C4-2B (cell line): Measurements from ENCODE around the gene GPR151.

Source experiments
- CTCF ChIP-seq: fragments of 450-650 bp; conservative IDR thresholded peaks from 2 replicates; pipeline ENCODE4 v1.5.1; 2017; ENCODE audit warnings: mild to moderate bottlenecking
- ZFX ChIP-seq: fragments of 450-650 bp; IDR thresholded peaks from 2 replicates; pipeline ENCODE4 v1.6.1; 2017

- peak; percentile 69 for TF ChIP-seq CTCF
- TF ChIP-seq ZFX = no peak
These were observed 49.3 kb downstream of the GPR151 start for GRCh38 chr5:146466521-146467349.
